ENCODE data around the gene EXOC6. TPM values are rescaled to one million over a fixed set of nuclear protein-coding genes. Genes with fewer than 3 reads are reported as not detected.

Gene EXOC6
- total RNA-seq, 1 experiment from 2014 or later, result 17.0 TPM

- Histone ChIP-seq H3K9me3 (ENCODE audit: control insufficient read depth, insufficient read depth, low read depth, low read length) (no peaks in the 10 kb centered on the region), H3K36me3 (ENCODE audit: control insufficient read depth, insufficient read depth, low read length) (no peaks in the 10 kb centered on the region), H3K4me1 (ENCODE audit: control insufficient read depth, insufficient read depth, low read length) (peaks cover 9% of the 10 kb centered on the region; the same call in 1 of the 2 replicates), H3K27ac (ENCODE audit: low read length) (no peak overlapping the region), H3K27me3 (ENCODE audit: control insufficient read depth, insufficient read depth, low read length) (peaks cover 26% of the 10 kb centered on the region), H3K4me3 (ENCODE audit: low read depth in 2 of 2, low read length in 2 of 2) (peak overlapping the region in 1 of 2 experiments; percentile 16; a peak in 2 of 4 replicates)
- CTCF ChIA-PET, result interaction anchor here (0.7 to 0.8 kb wide), 2 partner anchors 26 to 60 kb away, joined by 4 read pairs; no protein-coding TSS in a partner anchor
- intact Hi-C loops (cut with micrococcal nuclease; ENCODE audit: unreplicated experiment), result no loop called here
- TF ChIP-seq CTCF (IDR thresholded peaks at IDR 0.05) (peak; percentile 58; the same call in 1 of the 2 replicates), SIN3A (IDR thresholded peaks at IDR 0.05; ENCODE audit: borderline replicate concordance, insufficient read depth, low read depth, low read length) (no peak)
- no peak for DNase-seq (ENCODE audit: low read depth, low spot score)
- peak; percentile 31 for ATAC-seq
- POLR2A ChIA-PET, result interaction anchor here (0.5 to 0.7 kb wide), 2 partner anchors 50 to 133 kb away, joined by 3 to 4 read pairs; no protein-coding TSS in a partner anchor
- in situ Hi-C loops (cut with HindIII; ENCODE audit: low pct_unique_long_range_greater_than_20kb, low sequenced_read_pairs), result no loop called here
- no TSS peak for BruUV-seq (replicated peaks)
These were observed 217.6 kb downstream of the EXOC6 start for GRCh38 chr10:93065675-93066543.

GRCh38 chr10:93066544-93066913 lies 218.2 kb downstream of the EXOC6 start:
- intact Hi-C loops (cut with micrococcal nuclease; ENCODE audit: unreplicated experiment), result no loop called here

More at GRCh38 chr10:93066544-93066913, 218.2 kb downstream of the EXOC6 start:
- Histone ChIP-seq H3K4me3 (ENCODE audit: low read depth in 2 of 2, low read length in 2 of 2) (no peak overlapping the region; a peak in 1 of 4 replicates), H3K27me3 (ENCODE audit: control insufficient read depth, insufficient read depth, low read length) (peaks cover 26% of the 10 kb centered on the region), H3K4me1 (ENCODE audit: control insufficient read depth, insufficient read depth, low read length) (peaks cover 9% of the 10 kb centered on the region; the same call in 1 of the 2 replicates), H3K36me3 (ENCODE audit: control insufficient read depth, insufficient read depth, low read length) (no peaks in the 10 kb centered on the region), H3K27ac (ENCODE audit: low read length) (no peak overlapping the region), H3K9me3 (ENCODE audit: control insufficient read depth, insufficient read depth, low read depth, low read length) (no peaks in the 10 kb centered on the region)
- CTCF ChIA-PET, result interaction anchor here (0.8 kb wide), 1 partner anchor 61 kb away, joined by 4 read pairs; no protein-coding TSS in a partner anchor
- ATAC-seq, result no peak
- in situ Hi-C loops (cut with HindIII; ENCODE audit: low pct_unique_long_range_greater_than_20kb, low sequenced_read_pairs), result no loop called here
- DNase-seq (ENCODE audit: low read depth, low spot score), result no peak
- no TSS peak for BruUV-seq (replicated peaks)
- POLR2A ChIA-PET, result no interaction called here
- TF ChIP-seq, protein P1, sequence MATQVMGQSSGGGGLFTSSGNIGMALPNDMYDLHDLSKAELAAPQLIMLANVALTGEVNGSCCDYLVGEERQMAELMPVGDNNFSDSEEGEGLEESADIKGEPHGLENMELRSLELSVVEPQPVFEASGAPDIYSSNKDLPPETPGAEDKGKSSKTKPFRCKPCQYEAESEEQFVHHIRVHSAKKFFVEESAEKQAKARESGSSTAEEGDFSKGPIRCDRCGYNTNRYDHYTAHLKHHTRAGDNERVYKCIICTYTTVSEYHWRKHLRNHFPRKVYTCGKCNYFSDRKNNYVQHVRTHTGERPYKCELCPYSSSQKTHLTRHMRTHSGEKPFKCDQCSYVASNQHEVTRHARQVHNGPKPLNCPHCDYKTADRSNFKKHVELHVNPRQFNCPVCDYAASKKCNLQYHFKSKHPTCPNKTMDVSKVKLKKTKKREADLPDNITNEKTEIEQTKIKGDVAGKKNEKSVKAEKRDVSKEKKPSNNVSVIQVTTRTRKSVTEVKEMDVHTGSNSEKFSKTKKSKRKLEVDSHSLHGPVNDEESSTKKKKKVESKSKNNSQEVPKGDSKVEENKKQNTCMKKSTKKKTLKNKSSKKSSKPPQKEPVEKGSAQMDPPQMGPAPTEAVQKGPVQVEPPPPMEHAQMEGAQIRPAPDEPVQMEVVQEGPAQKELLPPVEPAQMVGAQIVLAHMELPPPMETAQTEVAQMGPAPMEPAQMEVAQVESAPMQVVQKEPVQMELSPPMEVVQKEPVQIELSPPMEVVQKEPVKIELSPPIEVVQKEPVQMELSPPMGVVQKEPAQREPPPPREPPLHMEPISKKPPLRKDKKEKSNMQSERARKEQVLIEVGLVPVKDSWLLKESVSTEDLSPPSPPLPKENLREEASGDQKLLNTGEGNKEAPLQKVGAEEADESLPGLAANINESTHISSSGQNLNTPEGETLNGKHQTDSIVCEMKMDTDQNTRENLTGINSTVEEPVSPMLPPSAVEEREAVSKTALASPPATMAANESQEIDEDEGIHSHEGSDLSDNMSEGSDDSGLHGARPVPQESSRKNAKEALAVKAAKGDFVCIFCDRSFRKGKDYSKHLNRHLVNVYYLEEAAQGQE (IDR thresholded peaks at IDR 0.05; ENCODE audit: insufficient read depth in 1 of 2, low read depth in 2 of 2, low read length in 1 of 2), result no peak
- TF ChIP-seq SIN3A (IDR thresholded peaks at IDR 0.05; ENCODE audit: borderline replicate concordance, insufficient read depth, low read depth, low read length), result no peak
- TF ChIP-seq POLR2AphosphoS5 (IDR thresholded peaks at IDR 0.05; ENCODE audit: low read depth, low read length), result no peak
- TF ChIP-seq CTCF (IDR thresholded peaks at IDR 0.05), result no peak
- no peak for TF ChIP-seq TCF7L2 (IDR thresholded peaks at IDR 0.05; ENCODE audit: low read depth, low read length)
